Measurements from ENCODE around the gene ANAPC16.

Gene ANAPC16

GRCh38 chr10:72215611-72216549 is at the start of gene ANAPC16, which contains the start of gene ASCC1:
Gene ANAPC16 (plus strand): TSS chr10:72216012. CDS start chr10:72223915, 7,903 bp downstream.
Gene ASCC1 (minus strand): TSS chr10:72216276. CDS start chr10:72213298, 2,978 bp downstream.
- in situ Hi-C loops (cut with HindIII; ENCODE audit: low pct_ligation_motif_present, low pct_unique_long_range_greater_than_20kb, low sequenced_read_pairs) = no loop called here
- DNase-seq = peak; percentile 92

DNA sequence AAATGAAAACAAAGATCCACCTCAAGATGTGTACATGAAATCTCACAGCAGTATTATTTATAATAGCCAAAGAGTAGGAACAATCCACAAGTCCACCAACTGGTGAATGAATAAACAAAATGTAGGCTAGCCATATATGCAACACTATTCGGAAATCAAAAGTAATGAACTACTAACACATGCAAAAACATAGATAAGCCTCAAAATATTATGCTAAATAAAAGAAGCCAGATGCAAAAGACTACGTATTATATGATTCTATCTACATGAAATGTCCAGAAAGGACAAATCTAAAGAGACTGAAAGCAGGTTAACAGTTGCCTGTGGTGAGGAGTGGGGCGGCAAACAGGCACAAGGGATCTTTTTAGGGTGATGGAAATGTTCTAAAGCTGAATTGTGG is 48.7 kb upstream of the ANAPC16 start:
- DNase-seq = no peak
- in situ Hi-C loops (cut with HindIII; ENCODE audit: low pct_ligation_motif_present, low pct_unique_long_range_greater_than_20kb, low sequenced_read_pairs) = no loop called here

GRCh38 chr10:72170263-72170662 is 45.5 kb upstream of the ANAPC16 start:
- DNase-seq = peak; percentile 13
- in situ Hi-C loops (cut with HindIII; ENCODE audit: low pct_ligation_motif_present, low pct_unique_long_range_greater_than_20kb, low sequenced_read_pairs) = no loop called here

DNA sequence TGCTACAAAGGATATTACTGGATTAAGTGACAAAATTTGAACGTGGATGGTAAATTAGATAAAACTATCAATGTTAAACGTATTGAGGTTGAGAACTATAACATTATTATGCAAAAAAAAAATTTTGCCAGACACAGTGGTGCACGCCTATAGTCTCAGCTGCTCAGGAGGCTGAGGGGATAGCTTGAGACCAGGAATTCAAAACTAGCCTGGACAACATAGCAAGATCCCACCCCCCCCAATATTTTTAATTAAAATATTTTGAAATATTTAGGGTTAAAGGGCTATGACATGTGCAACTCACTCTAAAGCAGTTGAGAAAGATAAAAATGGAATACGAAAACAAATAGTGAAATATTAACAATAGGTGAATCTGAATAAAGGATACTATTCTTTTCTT is 45.1 kb upstream of the ANAPC16 start:
- no peak for DNase-seq
- in situ Hi-C loops (cut with HindIII; ENCODE audit: low pct_ligation_motif_present, low pct_unique_long_range_greater_than_20kb, low sequenced_read_pairs) = no loop called here

GRCh38 chr10:72171175-72171630 is 44.6 kb upstream of the ANAPC16 start:
- in situ Hi-C loops (cut with HindIII; ENCODE audit: low pct_ligation_motif_present, low pct_unique_long_range_greater_than_20kb, low sequenced_read_pairs) = no loop called here
- peak; percentile 88 for DNase-seq

- DNase-seq = no peak
- in situ Hi-C loops (cut with HindIII; ENCODE audit: low pct_ligation_motif_present, low pct_unique_long_range_greater_than_20kb, low sequenced_read_pairs) = no loop called here
Measured at GRCh38 chr10:72173262-72173618, 42.6 kb upstream of the ANAPC16 start.

DNA sequence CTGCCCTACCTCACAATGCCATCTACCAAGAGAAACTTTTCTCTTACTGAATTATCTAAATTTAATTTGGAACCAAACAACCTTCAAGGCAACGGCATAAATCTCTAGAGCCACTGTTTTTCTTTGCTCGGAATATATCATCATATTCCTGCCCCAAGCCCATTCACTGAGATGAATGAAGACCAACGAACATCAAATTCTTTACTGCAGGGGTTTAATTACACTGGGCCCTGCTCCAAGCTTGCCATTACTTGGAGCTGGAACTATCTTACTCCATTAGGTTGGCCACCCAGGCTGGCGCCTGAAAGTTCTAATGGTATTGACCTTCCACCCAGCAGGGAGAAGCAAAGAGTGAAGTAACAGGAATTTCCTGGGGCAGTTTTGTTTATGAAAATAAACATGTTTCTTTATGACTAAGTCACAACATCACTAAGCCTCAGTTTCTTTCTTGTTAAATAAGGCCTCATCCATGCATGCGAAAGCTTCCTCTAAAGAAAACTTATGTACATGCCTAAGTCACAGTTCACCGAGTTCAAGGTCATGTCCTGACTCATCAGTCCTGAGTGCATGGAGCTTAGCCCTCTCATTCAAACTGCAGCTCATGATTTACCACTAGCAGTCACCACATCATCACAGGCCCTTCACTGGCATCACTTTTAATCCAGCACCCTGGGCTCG is 42.1 kb upstream of the ANAPC16 start:
- in situ Hi-C loops (cut with HindIII; ENCODE audit: low pct_ligation_motif_present, low pct_unique_long_range_greater_than_20kb, low sequenced_read_pairs) = no loop called here
- DNase-seq = peak; percentile 60

- no peak for DNase-seq
- in situ Hi-C loops (cut with HindIII; ENCODE audit: low pct_ligation_motif_present, low pct_unique_long_range_greater_than_20kb, low sequenced_read_pairs) = no loop called here
Measured at GRCh38 chr10:72174297-72174662, 41.5 kb upstream of the ANAPC16 start.

- in situ Hi-C loops (cut with HindIII; ENCODE audit: low pct_ligation_motif_present, low pct_unique_long_range_greater_than_20kb, low sequenced_read_pairs) = no loop called here
Measured at GRCh38 chr10:72175149-72175548, 40.7 kb upstream of the ANAPC16 start.

DNA sequence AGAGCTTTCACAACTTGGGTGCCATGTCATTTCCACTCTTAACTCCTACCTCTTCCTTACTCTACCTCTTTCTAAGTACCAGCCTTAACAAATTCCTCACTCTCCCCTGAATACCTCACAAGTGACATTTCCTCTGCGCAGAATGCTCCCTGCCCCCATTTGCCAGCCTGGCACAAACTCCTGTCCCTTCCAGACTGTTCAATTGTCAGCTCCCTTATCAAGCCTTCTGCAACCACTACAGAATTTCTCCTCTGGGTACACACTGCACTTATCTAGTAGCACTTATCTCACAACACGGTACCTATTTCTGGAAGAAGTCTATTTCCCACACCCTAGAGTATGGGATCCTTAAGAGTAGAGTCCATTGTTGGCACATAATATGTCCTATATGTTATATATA is 39.1 kb upstream of the ANAPC16 start:
- in situ Hi-C loops (cut with HindIII; ENCODE audit: low pct_ligation_motif_present, low pct_unique_long_range_greater_than_20kb, low sequenced_read_pairs) = no loop called here
- no peak for DNase-seq

More at GRCh38 chr10:72175149-72175548, 40.7 kb upstream of the ANAPC16 start:
- no peak for DNase-seq

DNA sequence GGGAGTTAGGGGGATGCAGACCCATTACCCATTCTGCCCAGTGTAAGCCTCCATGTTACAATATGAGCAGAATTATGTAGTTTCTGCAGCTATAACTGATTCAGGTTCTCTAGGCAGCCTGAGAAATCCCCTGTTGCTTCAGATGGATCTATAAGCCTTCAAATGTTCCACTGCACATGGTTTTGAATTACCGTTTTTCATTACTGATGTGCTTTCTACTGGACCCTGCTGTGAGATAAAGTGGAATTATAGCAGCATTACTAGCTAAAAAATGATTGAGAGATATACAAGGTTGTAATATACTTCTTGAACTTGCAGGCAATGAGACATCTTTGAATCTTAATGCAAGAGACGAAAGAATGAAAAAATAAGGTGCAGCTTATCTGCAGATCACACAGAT is 38.4 kb upstream of the ANAPC16 start:
- no peak for DNase-seq
- in situ Hi-C loops (cut with HindIII; ENCODE audit: low pct_ligation_motif_present, low pct_unique_long_range_greater_than_20kb, low sequenced_read_pairs) = no loop called here

- in situ Hi-C loops (cut with HindIII; ENCODE audit: low pct_ligation_motif_present, low pct_unique_long_range_greater_than_20kb, low sequenced_read_pairs) = no loop called here
- no peak for DNase-seq
Measured at GRCh38 chr10:72184156-72184555, 31.7 kb upstream of the ANAPC16 start.

GRCh38 chr10:72186258-72186981 is 29.4 kb upstream of the ANAPC16 start:
- in situ Hi-C loops (cut with HindIII; ENCODE audit: low pct_ligation_motif_present, low pct_unique_long_range_greater_than_20kb, low sequenced_read_pairs) = no loop called here
- no peak for DNase-seq

GRCh38 chr10:72186982-72187330 is 28.9 kb upstream of the ANAPC16 start:
- no peak for DNase-seq
- in situ Hi-C loops (cut with HindIII; ENCODE audit: low pct_ligation_motif_present, low pct_unique_long_range_greater_than_20kb, low sequenced_read_pairs) = no loop called here

DNA sequence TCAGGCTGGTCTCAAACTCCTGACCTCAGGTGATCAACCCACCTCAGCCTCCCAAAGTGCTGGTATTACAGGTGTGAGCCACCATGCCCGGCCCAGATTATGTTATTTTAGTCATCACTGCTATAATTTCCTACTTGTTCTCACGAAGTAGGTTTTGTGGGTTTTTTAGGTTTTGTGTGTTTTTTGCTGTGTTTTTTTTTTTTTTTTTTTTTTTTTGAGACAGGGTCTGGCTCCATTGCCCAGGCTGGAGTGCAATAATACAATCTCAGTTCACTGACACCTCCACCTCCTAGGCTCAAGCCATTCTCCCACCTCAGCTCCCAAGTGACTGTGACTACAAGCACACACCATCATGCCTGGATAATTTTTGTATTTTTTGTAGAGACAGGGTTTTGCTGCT is 20.9 kb upstream of the ANAPC16 start:
- in situ Hi-C loops (cut with HindIII; ENCODE audit: low pct_ligation_motif_present, low pct_unique_long_range_greater_than_20kb, low sequenced_read_pairs) = no loop called here
- DNase-seq = no peak

- no peak for DNase-seq
- in situ Hi-C loops (cut with HindIII; ENCODE audit: low pct_ligation_motif_present, low pct_unique_long_range_greater_than_20kb, low sequenced_read_pairs) = no loop called here
Measured at GRCh38 chr10:72200883-72201282, 14.9 kb upstream of the ANAPC16 start.

GRCh38 chr10:72201293-72201692 is 14.5 kb upstream of the ANAPC16 start:
- in situ Hi-C loops (cut with HindIII; ENCODE audit: low pct_ligation_motif_present, low pct_unique_long_range_greater_than_20kb, low sequenced_read_pairs) = no loop called here
- no peak for DNase-seq

DNA sequence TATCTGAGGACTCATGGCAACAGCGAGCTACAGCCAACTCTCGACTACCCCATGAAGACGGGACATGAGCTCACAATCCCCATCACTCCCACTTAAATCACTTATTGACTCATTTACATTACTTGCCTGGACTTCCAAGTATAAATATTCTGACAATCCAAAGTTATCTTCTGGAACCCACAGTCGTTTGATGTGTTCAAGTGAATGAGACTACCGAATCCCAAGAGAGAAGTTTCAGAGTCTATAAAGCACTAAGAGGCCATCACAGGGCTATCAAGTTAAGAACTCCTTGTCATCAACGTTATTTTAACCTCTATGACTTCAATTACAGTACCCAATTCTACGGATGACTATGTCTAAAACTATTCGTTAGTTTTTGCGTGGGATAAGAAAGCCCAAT is 11.5 kb upstream of the ANAPC16 start:
- no peak for DNase-seq
- in situ Hi-C loops (cut with HindIII; ENCODE audit: low pct_ligation_motif_present, low pct_unique_long_range_greater_than_20kb, low sequenced_read_pairs) = no loop called here

GRCh38 chr10:72204724-72205123 is 11.1 kb upstream of the ANAPC16 start:
- in situ Hi-C loops (cut with HindIII; ENCODE audit: low pct_ligation_motif_present, low pct_unique_long_range_greater_than_20kb, low sequenced_read_pairs) = no loop called here

More at GRCh38 chr10:72204724-72205123, 11.1 kb upstream of the ANAPC16 start:
- DNase-seq = no peak

Measured in ACHN (cell line).